Left ventricle myocardium inferior (tissue), 1 donor: ENCODE data around the gene HNF4A. TPM values are rescaled to one million over a fixed set of nuclear protein-coding genes. Genes with fewer than 3 reads are reported as not detected.

Experiments
- DNase-seq: peaks from one replicate; pipeline ENCODE4 v3.0.0-alpha.2; 2020
- H3K27ac ChIP-seq: fragments of 200-600 bp; replicated peaks from 2 replicates; pipeline ENCODE4 v1.8.0; 2021
- H3K27me3 ChIP-seq: fragments of 200-600 bp; 2 replicates; pipeline ENCODE4 v1.8.0; 2021; ENCODE audit warnings: low read depth
- H3K36me3 ChIP-seq: fragments of 200-600 bp; 2 replicates; pipeline ENCODE4 v1.8.0; 2021
- H3K4me1 ChIP-seq: fragments of 200-600 bp; 2 replicates; pipeline ENCODE4 v1.8.0; 2021
- H3K4me3 ChIP-seq: fragments of 200-600 bp; 2 replicates; pipeline ENCODE4 v1.8.0; 2021; ENCODE audit warnings: mild to moderate bottlenecking, moderate library complexity
- H3K9me3 ChIP-seq: fragments of 200-600 bp; replicated peaks from 2 replicates; pipeline ENCODE4 v1.8.0; 2021
- intact Hi-C: fragments of 100-400 bp; cut with micrococcal nuclease; formaldehyde crosslinking; loops from one replicate; pipeline ENCODE4 v1.11.0; 2022
- total RNA-seq: library from RNA; stranded (reverse); fragmentation: NEBNext Ultra II Directional; extraction: Animal tissue kit (Norgen Biotek cat#: 25700); gene quantifications from one replicate; pipeline ENCODE4 v1.2.1, GENCODE V29; 2021
- TF ChIP-seq, protein P1 (sequence below): fragments of 200-600 bp; IDR thresholded peaks from 2 replicates; pipeline ENCODE4 v1.8.0; 2021; ENCODE audit warnings: antibody characterized with exemption, mild to moderate bottlenecking, borderline replicate concordance
- donor health status: DM: no; HTN: yes; CAD: no; lungs with severe emphysema.

The HNF4A gene
- total RNA-seq, 1 donor from 2014 or later, result not detected

- no peaks in the 10 kb centered on the region for H3K27me3 ChIP-seq
- TF ChIP-seq, protein P1, sequence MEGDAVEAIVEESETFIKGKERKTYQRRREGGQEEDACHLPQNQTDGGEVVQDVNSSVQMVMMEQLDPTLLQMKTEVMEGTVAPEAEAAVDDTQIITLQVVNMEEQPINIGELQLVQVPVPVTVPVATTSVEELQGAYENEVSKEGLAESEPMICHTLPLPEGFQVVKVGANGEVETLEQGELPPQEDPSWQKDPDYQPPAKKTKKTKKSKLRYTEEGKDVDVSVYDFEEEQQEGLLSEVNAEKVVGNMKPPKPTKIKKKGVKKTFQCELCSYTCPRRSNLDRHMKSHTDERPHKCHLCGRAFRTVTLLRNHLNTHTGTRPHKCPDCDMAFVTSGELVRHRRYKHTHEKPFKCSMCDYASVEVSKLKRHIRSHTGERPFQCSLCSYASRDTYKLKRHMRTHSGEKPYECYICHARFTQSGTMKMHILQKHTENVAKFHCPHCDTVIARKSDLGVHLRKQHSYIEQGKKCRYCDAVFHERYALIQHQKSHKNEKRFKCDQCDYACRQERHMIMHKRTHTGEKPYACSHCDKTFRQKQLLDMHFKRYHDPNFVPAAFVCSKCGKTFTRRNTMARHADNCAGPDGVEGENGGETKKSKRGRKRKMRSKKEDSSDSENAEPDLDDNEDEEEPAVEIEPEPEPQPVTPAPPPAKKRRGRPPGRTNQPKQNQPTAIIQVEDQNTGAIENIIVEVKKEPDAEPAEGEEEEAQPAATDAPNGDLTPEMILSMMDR, result no peak
- no peaks in the 10 kb centered on the region for H3K36me3 ChIP-seq
- intact Hi-C loops, result no loop called here
- no peak overlapping the region for H3K4me3 ChIP-seq
- H3K4me1 ChIP-seq, result no peaks in the 10 kb centered on the region
- DNase-seq, result no peak
- H3K27ac ChIP-seq, result no peak overlapping the region
- H3K9me3 ChIP-seq, result no peaks in the 10 kb centered on the region
Observed at GRCh38 chr20:44455126-44455525, 99.6 kb downstream of the HNF4A start.

- intact Hi-C loops, result no loop called here
- no peaks in the 10 kb centered on the region for H3K36me3 ChIP-seq
- H3K27ac ChIP-seq, result no peak overlapping the region
- no peak for DNase-seq
- no peaks in the 10 kb centered on the region for H3K4me1 ChIP-seq
- H3K9me3 ChIP-seq, result no peaks in the 10 kb centered on the region
- TF ChIP-seq, protein P1, result no peak
- no peaks in the 10 kb centered on the region for H3K27me3 ChIP-seq
- no peak overlapping the region for H3K4me3 ChIP-seq
Observed at GRCh38 chr20:44456611-44457010, 101.1 kb downstream of the HNF4A start.

DNA sequence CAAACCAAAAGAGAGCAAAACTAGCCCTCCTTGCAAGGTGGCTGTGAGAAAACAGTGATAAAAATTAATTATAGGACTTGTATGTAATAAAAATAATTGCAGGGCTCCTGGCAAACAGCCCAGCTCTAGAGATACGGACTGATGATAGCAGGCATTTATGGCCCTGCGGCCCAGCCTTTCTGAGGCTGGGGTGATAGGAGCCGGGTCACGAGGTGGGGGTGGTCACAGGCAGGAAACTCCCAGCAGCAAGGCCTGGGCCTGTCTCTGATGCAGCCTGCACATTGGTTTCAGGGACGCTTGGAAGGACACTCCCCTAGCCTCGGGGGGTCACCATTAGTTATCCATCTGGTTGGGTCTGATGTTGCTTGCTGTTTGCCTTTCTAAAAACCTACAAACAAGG lies 101.5 kb downstream of the HNF4A start:
- H3K4me3 ChIP-seq, result no peak overlapping the region
- no peaks in the 10 kb centered on the region for H3K27me3 ChIP-seq
- no peak overlapping the region for H3K27ac ChIP-seq
- no peaks in the 10 kb centered on the region for H3K9me3 ChIP-seq
- no peaks in the 10 kb centered on the region for H3K4me1 ChIP-seq
- no peaks in the 10 kb centered on the region for H3K36me3 ChIP-seq
- TF ChIP-seq, protein P1, result no peak
- no peak for DNase-seq
- intact Hi-C loops, result no loop called here

GRCh38 chr20:44459271-44459670 lies 103.8 kb downstream of the HNF4A start:
- no peak overlapping the region for H3K4me3 ChIP-seq
- H3K9me3 ChIP-seq, result no peaks in the 10 kb centered on the region
- DNase-seq, result no peak
- intact Hi-C loops, result no loop called here
- H3K27me3 ChIP-seq, result no peaks in the 10 kb centered on the region
- H3K27ac ChIP-seq, result no peak overlapping the region
- H3K4me1 ChIP-seq, result no peaks in the 10 kb centered on the region
- H3K36me3 ChIP-seq, result no peaks in the 10 kb centered on the region
- TF ChIP-seq, protein P1, result no peak

GRCh38 chr20:44460795-44461141 lies 105.3 kb downstream of the HNF4A start:
- no peak for DNase-seq
- H3K27ac ChIP-seq, result no peak overlapping the region
- intact Hi-C loops, result no loop called here
- H3K36me3 ChIP-seq, result no peaks in the 10 kb centered on the region
- no peaks in the 10 kb centered on the region for H3K27me3 ChIP-seq
- no peak overlapping the region for H3K4me3 ChIP-seq
- TF ChIP-seq, protein P1, result peak; percentile 52
- no peaks in the 10 kb centered on the region for H3K9me3 ChIP-seq
- no peaks in the 10 kb centered on the region for H3K4me1 ChIP-seq

DNA sequence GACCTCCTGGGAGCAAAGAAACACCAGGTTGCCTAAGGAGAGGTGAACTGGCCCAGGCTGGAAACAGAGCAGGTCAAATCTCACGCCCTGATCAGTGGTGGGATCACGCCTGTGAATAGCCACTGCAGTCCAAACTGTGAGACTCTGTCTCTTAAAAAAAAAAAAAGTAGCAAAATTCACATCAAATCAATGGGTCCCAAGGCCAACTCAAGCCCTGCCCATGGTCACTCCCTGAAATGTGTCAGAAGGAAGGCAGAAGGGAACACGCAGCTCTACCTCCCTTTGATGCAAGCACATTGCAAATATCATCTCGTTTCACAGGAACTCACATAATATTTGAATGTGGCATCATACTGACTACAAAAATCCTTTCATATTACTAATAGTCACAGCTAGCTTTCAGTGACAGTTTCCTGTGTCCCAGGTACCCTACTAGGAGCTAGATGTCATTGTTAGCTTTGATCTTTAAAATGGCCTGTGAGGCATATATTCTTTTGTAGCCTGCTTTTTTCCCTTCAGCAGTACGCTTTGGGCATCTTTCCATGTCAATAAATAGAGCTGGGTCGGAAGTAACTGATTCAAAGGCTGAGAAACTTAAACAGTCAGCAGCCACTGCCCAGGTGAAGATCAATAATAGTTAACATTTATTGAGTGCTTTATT lies 105.8 kb downstream of the HNF4A start:
- no peak overlapping the region for H3K27ac ChIP-seq
- TF ChIP-seq, protein P1, result no peak

More for the DNA sequence above, 105.8 kb downstream of the HNF4A start:
- Histone ChIP-seq H3K36me3 (no peaks in the 10 kb centered on the region), H3K4me1 (no peaks in the 10 kb centered on the region), H3K9me3 (no peaks in the 10 kb centered on the region), H3K27me3 (no peaks in the 10 kb centered on the region), H3K4me3 (no peak overlapping the region)
- no peak for DNase-seq
- intact Hi-C loops, result no loop called here
